Measurements from ENCODE around the gene SART3. TPM values are rescaled to one million over a fixed set of nuclear protein-coding genes. Genes with fewer than 3 reads are reported as not detected.

Gene SART3
- total RNA-seq, 1 donor from 2014 or later = 43.3 TPM

DNA sequence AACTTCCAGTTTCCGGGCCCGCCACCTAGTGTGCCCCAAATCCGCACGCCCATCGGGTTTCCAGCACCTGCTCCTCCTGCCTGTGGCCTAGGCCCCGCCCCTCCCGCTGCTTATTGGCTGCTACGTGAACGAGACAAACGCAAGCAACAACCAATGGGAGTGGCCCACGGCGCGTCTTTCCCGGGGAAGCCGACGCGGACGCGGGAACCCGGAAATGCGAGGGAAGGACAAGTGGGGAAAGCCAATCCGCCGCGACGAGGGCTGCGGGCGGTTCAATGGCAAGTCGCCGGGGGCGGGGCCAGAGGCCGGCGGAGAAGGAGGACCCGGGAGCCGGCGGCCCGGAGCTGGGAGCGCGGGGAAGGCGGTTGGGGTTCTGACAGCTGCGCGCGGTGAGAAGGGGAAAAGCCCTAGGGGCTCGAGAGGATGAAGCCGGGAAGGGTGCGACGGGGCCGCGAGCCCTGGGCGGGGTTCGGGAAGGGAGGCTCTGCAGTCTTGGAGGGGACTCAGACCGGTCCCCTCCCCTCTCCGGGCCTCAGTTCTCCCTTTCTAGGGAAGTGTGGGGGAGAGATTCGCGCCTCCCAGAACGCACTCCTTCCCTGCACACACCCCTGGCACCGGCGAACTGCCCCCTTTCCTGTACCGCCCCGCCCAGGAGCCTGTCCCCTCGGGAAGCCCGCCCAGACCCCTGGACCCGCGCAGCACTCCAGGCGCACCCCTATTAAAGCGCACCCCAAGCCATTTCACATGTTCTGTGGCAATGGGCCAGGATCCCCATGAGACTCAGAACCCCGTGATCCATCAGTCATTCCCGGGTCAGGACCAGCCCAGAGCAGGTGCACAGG is 45.8 kb downstream of the SART3 start, which contains the start of gene FICD:
Gene FICD, plus strand, starts transcription at position 305 of the 842 bp plus-strand sequence. CDS start 1,696 bp downstream, outside the sequence.
- H3K9me3 ChIP-seq (ENCODE audit: control insufficient read depth in 3 of 3, low read length in 3 of 3) = no peaks in the 10 kb centered on the region
- peak within 1 kb of the TSS; percentile 15 for H3K27ac ChIP-seq (ENCODE audit: low read depth, low read length)

DNA sequence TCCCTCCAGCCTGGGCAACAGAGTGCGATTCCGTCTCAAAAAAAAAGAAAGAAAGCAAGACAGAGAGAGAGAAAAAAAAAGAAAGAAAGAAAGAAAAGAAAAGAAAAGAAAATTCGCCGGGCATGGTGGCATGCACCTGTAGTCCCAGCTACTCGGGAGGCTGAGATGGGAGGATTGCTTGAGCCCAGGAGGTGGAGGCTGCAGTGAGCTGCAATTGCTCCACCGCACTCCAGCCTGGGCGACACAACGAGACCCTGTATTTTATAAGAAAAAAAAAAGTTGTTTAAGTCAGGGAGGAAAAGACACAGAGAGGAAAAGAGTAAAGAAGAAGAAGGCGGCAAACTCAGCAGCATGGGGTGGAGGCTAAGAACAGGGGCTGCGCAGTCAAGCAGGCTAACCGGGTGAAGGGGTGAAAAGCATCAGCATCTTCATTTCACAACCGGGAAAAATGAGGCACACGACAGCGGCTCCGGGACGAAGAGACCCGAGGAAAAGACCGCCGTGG is 46.5 kb downstream of the SART3 start:
- Histone ChIP-seq H3K9me3 (ENCODE audit: control insufficient read depth in 3 of 3, low read length in 3 of 3) (no peaks in the 10 kb centered on the region), H3K36me3 (ENCODE audit: control insufficient read depth in 3 of 3, insufficient read depth in 3 of 3, low read length in 3 of 3) (peaks cover 12 to 25% (median 22%) of the 10 kb centered on the region in 3 donors), H3K27ac (ENCODE audit: low read depth, low read length) (no peak overlapping the region), H3K27me3 (ENCODE audit: control insufficient read depth in 3 of 3, insufficient read depth in 3 of 3, low read length in 3 of 3) (no peaks in the 10 kb centered on the region), H3K4me3 (ENCODE audit: low read length in 3 of 3) (peak overlapping the region; percentile 68 to 75 (median 70)), H3K4me1 (ENCODE audit: control insufficient read depth in 3 of 3, insufficient read depth in 3 of 3, low read length in 3 of 3) (peaks cover 10 to 12% (median 12%) of the 10 kb centered on the region in 3 donors), H3K9ac (ENCODE audit: low read depth in 1 of 3, low read length in 3 of 3) (peak overlapping the region in 1 of 3 donors; percentile 57)

More for the DNA sequence above, 45.8 kb downstream of the SART3 start, which contains the start of gene FICD:
- Histone ChIP-seq H3K9ac (ENCODE audit: low read depth in 1 of 3, low read length in 3 of 3) (peak within 1 kb of the TSS; percentile 69 to 87 (median 75)), H3K36me3 (ENCODE audit: control insufficient read depth in 3 of 3, insufficient read depth in 3 of 3, low read length in 3 of 3) (peaks cover 18 to 29% (median 25%) of the 10 kb centered on the region in 3 donors), H3K4me3 (ENCODE audit: low read length in 3 of 3) (peak within 1 kb of the TSS; percentile 73 to 89 (median 82)), H3K27me3 (ENCODE audit: control insufficient read depth in 3 of 3, insufficient read depth in 3 of 3, low read length in 3 of 3) (no peaks in the 10 kb centered on the region), H3K4me1 (ENCODE audit: control insufficient read depth in 3 of 3, insufficient read depth in 3 of 3, low read length in 3 of 3) (peaks cover 10 to 12% (median 12%) of the 10 kb centered on the region in 3 donors)

DNA sequence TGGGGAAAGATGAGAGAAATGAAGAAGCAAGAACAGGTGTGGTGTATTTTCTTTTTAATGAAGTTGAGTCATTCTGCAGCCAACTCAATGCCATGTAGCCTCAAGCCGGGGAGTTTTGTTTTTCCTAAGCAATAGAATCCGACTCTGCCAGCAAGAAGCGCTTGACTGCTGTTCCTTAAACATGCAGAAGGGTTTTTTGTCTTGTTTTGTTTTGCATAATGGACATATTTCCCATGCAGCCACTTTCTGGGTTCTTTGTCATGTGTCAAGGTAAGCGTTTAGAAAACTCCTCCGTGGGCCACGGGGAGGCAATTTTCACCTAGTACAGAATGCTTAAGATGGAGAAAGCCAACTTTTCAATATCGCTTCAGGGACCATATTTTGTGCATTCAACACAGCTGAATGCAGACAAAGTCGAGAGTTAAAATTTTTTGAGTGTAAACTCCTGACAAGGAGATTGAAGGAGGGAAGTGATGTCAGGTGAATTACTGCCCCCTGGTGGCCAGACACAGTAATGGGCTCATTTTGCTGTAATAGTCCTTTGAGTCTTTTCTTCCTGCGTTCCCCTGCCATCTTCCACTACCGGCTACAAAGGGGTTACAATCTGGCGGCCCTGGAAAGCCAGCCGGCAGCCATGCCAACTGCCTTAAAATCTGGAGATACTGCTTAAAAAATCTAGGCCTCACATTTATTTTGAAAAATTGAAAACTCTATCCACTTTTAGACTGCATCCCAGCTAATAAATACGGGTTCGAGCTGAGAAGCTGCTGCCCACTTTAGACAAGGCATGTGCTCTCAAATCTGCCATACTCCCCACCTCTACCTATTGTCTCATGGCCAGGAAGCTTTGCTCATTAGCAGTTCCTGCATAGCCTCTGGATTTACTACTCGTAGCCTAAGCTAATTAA is 49.1 kb downstream of the SART3 start:
- H3K4me3 ChIP-seq (ENCODE audit: low read length in 3 of 3) = no peak overlapping the region
- no peak overlapping the region for H3K9ac ChIP-seq (ENCODE audit: low read depth in 1 of 3, low read length in 3 of 3)
- H3K27me3 ChIP-seq (ENCODE audit: control insufficient read depth in 3 of 3, insufficient read depth in 3 of 3, low read length in 3 of 3) = no peaks in the 10 kb centered on the region

DNA sequence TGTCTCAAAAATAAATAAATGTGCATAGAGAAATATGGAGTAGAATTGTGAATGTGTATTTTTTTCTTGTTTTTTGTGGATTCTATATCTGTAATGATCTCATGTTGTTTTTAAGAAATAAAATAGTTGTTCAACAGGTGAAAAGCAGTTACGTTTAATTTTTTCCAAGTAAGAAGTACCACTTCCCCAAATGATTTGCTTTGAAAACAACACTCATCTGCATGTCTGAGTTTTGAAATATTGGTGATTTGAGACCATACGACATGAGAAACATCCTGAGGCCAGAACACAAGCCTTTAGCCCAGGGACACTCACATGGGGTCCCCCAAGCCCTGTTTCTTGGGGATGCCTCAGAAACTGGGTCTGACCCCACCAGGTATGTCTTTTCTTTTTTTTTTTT is 50.1 kb downstream of the SART3 start:
- no peaks in the 10 kb centered on the region for H3K36me3 ChIP-seq (ENCODE audit: control insufficient read depth in 3 of 3, insufficient read depth in 3 of 3, low read length in 3 of 3)
- peaks cover 5 to 7% (median 7%) of the 10 kb centered on the region in 3 donors for H3K4me1 ChIP-seq (ENCODE audit: control insufficient read depth in 3 of 3, insufficient read depth in 3 of 3, low read length in 3 of 3)
- H3K9me3 ChIP-seq (ENCODE audit: control insufficient read depth in 3 of 3, low read length in 3 of 3) = peaks cover 0 to 3% (median 0%) of the 10 kb centered on the region in 3 donors
- H3K27me3 ChIP-seq (ENCODE audit: control insufficient read depth in 3 of 3, insufficient read depth in 3 of 3, low read length in 3 of 3) = no peaks in the 10 kb centered on the region
- no peak overlapping the region for H3K27ac ChIP-seq (ENCODE audit: low read depth, low read length)
- H3K9ac ChIP-seq (ENCODE audit: low read depth in 1 of 3, low read length in 3 of 3) = no peak overlapping the region
- H3K4me3 ChIP-seq (ENCODE audit: low read length in 3 of 3) = no peak overlapping the region

More for the DNA sequence above, 49.1 kb downstream of the SART3 start:
- H3K4me1 ChIP-seq (ENCODE audit: control insufficient read depth in 3 of 3, insufficient read depth in 3 of 3, low read length in 3 of 3) = peaks cover 10 to 12% (median 12%) of the 10 kb centered on the region in 3 donors
- H3K36me3 ChIP-seq (ENCODE audit: control insufficient read depth in 3 of 3, insufficient read depth in 3 of 3, low read length in 3 of 3) = peaks cover 0 to 1% (median 0%) of the 10 kb centered on the region in 3 donors
- H3K9me3 ChIP-seq (ENCODE audit: control insufficient read depth in 3 of 3, low read length in 3 of 3) = peaks cover 0 to 3% (median 0%) of the 10 kb centered on the region in 3 donors
- H3K27ac ChIP-seq (ENCODE audit: low read depth, low read length) = no peak overlapping the region

DNA sequence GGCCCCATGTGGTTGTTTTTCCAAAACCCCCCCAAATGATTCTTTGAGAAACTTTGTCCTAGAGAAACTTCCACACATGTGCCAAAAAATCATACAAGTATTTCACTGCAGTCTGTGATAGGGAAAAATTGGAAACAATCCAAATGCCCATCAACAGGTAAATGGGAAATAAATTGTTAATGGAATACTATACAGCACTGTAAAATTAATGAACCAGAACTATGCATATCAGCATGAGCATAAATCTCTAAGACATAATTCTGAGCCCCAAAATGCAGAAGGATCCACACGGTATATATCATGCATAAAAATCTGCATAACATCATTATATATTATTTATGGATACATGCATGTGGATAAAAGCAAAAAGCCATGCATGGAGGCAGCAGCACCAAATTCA is 51.2 kb downstream of the SART3 start:
- Histone ChIP-seq H3K9ac (ENCODE audit: low read depth in 1 of 3, low read length in 3 of 3) (no peak overlapping the region), H3K4me1 (ENCODE audit: control insufficient read depth in 3 of 3, insufficient read depth in 3 of 3, low read length in 3 of 3) (peaks cover 0 to 3% (median 2%) of the 10 kb centered on the region in 3 donors), H3K27ac (ENCODE audit: low read depth, low read length) (no peak overlapping the region), H3K27me3 (ENCODE audit: control insufficient read depth in 3 of 3, insufficient read depth in 3 of 3, low read length in 3 of 3) (no peaks in the 10 kb centered on the region), H3K36me3 (ENCODE audit: control insufficient read depth in 3 of 3, insufficient read depth in 3 of 3, low read length in 3 of 3) (no peaks in the 10 kb centered on the region), H3K9me3 (ENCODE audit: control insufficient read depth in 3 of 3, low read length in 3 of 3) (peaks cover 0 to 3% (median 0%) of the 10 kb centered on the region in 3 donors), H3K4me3 (ENCODE audit: low read length in 3 of 3) (no peak overlapping the region)

DNA sequence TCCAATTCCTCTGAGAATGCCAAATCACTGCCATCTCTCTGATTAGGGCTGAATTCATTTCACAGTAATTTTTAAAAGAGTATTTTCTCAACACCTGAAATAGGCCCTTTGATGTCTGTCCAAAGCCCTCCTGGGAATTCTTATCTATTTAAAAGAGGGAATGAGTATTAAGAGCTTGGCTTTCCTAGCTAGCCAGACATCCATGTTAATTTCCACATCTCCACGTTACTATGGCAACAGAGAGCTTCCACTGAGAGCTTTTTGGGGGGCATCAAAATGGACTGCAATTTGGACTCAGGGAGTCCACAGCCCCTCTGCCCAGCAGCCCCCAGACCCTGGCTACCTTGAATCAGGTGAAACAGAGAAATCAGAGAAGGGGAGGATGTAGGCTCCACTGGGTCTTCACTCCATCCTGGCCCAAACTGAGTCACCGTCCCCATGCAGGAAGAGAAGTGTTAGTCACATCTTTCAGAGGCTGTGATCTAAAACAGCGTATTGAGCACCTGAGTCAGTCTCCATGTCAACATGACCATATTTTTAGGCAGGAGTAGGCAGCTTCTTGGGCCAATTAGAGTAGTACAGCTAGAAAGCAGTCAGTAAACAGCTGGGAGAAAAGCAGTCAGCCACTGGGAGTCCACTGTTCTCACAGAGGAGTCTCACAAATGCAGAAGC is 52.9 kb downstream of the SART3 start:
- no peak overlapping the region for H3K27ac ChIP-seq (ENCODE audit: low read depth, low read length)
- H3K9me3 ChIP-seq (ENCODE audit: control insufficient read depth in 3 of 3, low read length in 3 of 3) = peaks cover 0 to 5% (median 3%) of the 10 kb centered on the region in 3 donors
- no peaks in the 10 kb centered on the region for H3K27me3 ChIP-seq (ENCODE audit: control insufficient read depth in 3 of 3, insufficient read depth in 3 of 3, low read length in 3 of 3)
- no peak overlapping the region for H3K4me3 ChIP-seq (ENCODE audit: low read length in 3 of 3)
- no peaks in the 10 kb centered on the region for H3K4me1 ChIP-seq (ENCODE audit: control insufficient read depth in 3 of 3, insufficient read depth in 3 of 3, low read length in 3 of 3)
- no peak overlapping the region for H3K9ac ChIP-seq (ENCODE audit: low read depth in 1 of 3, low read length in 3 of 3)
- H3K36me3 ChIP-seq (ENCODE audit: control insufficient read depth in 3 of 3, insufficient read depth in 3 of 3, low read length in 3 of 3) = no peaks in the 10 kb centered on the region

DNA sequence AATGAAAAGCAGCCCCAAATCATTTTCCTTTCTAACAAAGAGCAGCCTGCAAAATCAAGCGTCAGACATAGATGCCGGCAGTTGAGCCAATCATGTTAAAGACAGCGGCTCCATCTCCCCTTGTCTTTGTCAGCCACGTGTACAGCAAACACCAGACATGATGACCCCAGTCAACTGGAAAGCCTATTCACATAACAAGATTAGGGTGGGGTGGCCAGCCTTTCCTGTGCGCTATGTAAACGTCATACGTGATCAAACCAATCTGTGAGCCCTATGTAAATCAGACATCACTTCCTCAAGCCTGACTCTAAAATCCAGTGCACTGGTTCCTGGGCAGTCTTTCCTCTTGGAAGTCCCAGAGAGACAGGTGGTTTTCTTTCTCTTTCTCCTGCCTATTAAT is 55.8 kb downstream of the SART3 start:
- H3K4me3 ChIP-seq (ENCODE audit: low read length in 3 of 3) = no peak overlapping the region
- no peak overlapping the region for H3K9ac ChIP-seq (ENCODE audit: low read depth in 1 of 3, low read length in 3 of 3)
- H3K9me3 ChIP-seq (ENCODE audit: control insufficient read depth in 3 of 3, low read length in 3 of 3) = peaks cover 0 to 5% (median 3%) of the 10 kb centered on the region in 3 donors
- H3K4me1 ChIP-seq (ENCODE audit: control insufficient read depth in 3 of 3, insufficient read depth in 3 of 3, low read length in 3 of 3) = no peaks in the 10 kb centered on the region
- H3K27me3 ChIP-seq (ENCODE audit: control insufficient read depth in 3 of 3, insufficient read depth in 3 of 3, low read length in 3 of 3) = peaks cover 0 to 3% (median 0%) of the 10 kb centered on the region in 3 donors
- no peaks in the 10 kb centered on the region for H3K36me3 ChIP-seq (ENCODE audit: control insufficient read depth in 3 of 3, insufficient read depth in 3 of 3, low read length in 3 of 3)
- H3K27ac ChIP-seq (ENCODE audit: low read depth, low read length) = no peak overlapping the region

DNA sequence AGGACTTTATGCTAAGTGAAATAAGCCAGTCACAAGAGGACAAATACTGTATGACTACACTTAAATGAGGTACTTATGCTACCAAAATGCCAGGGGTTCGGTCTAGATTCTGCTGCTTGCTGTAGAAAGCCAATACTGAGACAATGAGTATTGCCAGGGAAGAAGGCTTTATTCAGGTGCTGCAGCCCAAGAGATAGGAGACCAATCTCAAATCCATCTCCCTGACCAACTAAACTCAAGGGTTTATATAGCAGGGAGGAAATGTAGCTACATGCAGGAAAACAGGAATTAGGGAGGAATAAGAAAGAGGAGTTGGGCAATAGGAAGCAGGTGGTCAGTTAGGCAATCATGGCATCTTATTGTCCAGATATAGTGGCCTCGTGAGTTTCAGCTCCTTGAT is 58.1 kb downstream of the SART3 start:
- H3K4me3 ChIP-seq (ENCODE audit: low read length in 3 of 3) = no peak overlapping the region
- no peaks in the 10 kb centered on the region for H3K4me1 ChIP-seq (ENCODE audit: control insufficient read depth in 3 of 3, insufficient read depth in 3 of 3, low read length in 3 of 3)
- no peaks in the 10 kb centered on the region for H3K36me3 ChIP-seq (ENCODE audit: control insufficient read depth in 3 of 3, insufficient read depth in 3 of 3, low read length in 3 of 3)
- no peak overlapping the region for H3K27ac ChIP-seq (ENCODE audit: low read depth, low read length)
- H3K27me3 ChIP-seq (ENCODE audit: control insufficient read depth in 3 of 3, insufficient read depth in 3 of 3, low read length in 3 of 3) = peaks cover 0 to 11% (median 0%) of the 10 kb centered on the region in 3 donors
- peaks cover 0 to 5% (median 0%) of the 10 kb centered on the region in 3 donors for H3K9me3 ChIP-seq (ENCODE audit: control insufficient read depth in 3 of 3, low read length in 3 of 3)
- no peak overlapping the region for H3K9ac ChIP-seq (ENCODE audit: low read depth in 1 of 3, low read length in 3 of 3)

DNA sequence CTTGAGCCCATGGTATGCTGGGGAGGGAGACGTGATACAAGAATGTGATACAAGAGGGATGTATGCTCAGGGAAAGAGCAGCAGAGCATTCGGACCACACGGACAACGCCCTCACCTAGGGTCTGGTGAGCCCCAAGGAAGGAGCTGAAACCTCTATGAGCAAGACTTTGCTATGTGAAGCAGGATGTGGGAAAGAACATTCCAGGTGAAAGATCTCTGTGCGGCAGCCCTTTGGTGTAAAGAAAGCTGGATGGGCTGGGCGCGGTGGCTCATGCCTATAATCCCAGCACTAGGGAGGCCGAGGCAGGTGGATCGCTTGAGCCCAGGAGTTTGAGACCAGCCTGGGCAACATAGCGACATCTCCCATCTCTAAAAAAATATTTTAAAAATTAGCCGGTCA is 62.8 kb downstream of the SART3 start:
- H3K9ac ChIP-seq (ENCODE audit: low read depth in 1 of 3, low read length in 3 of 3) = no peak overlapping the region
- H3K4me3 ChIP-seq (ENCODE audit: low read length in 3 of 3) = no peak overlapping the region
- H3K27ac ChIP-seq (ENCODE audit: low read depth, low read length) = no peak overlapping the region
- no peaks in the 10 kb centered on the region for H3K9me3 ChIP-seq (ENCODE audit: control insufficient read depth in 3 of 3, low read length in 3 of 3)
- H3K27me3 ChIP-seq (ENCODE audit: control insufficient read depth in 3 of 3, insufficient read depth in 3 of 3, low read length in 3 of 3) = peaks cover 3 to 20% (median 9%) of the 10 kb centered on the region in 3 donors
- no peaks in the 10 kb centered on the region for H3K4me1 ChIP-seq (ENCODE audit: control insufficient read depth in 3 of 3, insufficient read depth in 3 of 3, low read length in 3 of 3)
- no peaks in the 10 kb centered on the region for H3K36me3 ChIP-seq (ENCODE audit: control insufficient read depth in 3 of 3, insufficient read depth in 3 of 3, low read length in 3 of 3)
